ENCODE data around the gene CMIP. TPM values are rescaled to one million over a fixed set of nuclear protein-coding genes. Genes with fewer than 3 reads are reported as not detected.
"Not testable (repeated sequence)": the region's sequence is repeated elsewhere in the genome, so short reads cannot be mapped to it uniquely, and the experiment has no call there.

The CMIP gene
- total and polyA plus RNA-seq, 7 donors: 11.0 to 60.3 (median 20.4) TPM

DNA sequence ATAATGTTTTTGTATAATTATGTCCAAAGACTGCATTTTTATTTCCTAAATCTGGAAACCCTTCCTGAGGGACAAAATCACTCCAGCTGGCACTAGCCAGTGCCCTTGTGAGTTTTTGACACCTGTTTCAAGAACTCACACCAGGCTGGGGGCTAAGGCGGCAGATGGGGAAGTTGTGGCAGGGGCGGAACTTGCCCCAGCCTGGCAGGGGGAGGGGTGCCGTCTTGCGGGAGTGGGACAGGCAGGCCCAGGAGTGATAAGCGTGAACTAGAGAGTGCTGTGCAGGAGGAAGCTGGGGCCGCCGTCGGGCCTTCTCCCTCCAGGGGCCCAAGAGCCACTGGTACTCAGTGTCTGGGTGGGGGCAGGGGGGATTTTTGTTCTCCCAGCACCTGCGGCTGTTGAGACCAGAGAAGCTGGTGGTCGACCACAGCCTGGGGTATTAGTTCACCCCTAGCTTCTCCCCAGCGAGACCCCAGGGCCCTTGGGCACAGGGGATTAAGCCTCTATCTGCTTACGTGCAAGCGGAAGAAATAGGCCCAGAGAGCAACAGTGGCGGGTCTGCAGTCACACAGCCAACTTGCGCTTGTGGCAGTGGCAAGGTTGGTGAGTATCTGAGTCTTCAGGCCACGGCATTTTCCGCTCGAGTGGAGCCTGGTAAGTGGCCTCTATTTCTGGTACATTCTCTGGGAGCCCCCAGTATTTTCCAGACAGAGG lies 294.3 kb downstream of the CMIP start:
- no peak for TF ChIP-seq POLR2A (IDR thresholded peaks at IDR 0.05)
- TF ChIP-seq POLR2AphosphoS5 (IDR thresholded peaks at IDR 0.05): no peak
- TF ChIP-seq CTCF (IDR thresholded peaks at IDR 0.05): no peak
- TF ChIP-seq EP300 (IDR thresholded peaks at IDR 0.05): no peak
- Histone ChIP-seq H3K4me1 (peaks cover 0 to 11% (median 10%) of the 10 kb centered on the region in 4 donors), H3K27me3 (no peaks in the 10 kb centered on the region), H3K36me3 (no peaks in the 10 kb centered on the region), H3K4me3 (no peak overlapping the region), H3K27ac (no peak overlapping the region), H3K9me3 (no peaks in the 10 kb centered on the region)
- WGBS, 2 donors: 57 to 82% methylated on average over 18 of the region's 18 CpGs
- intact Hi-C loops (cut with DNase I): loop anchor here (5.0 to 10.0 kb wide), 3 partner anchors 372 to 702 kb away; partner anchors contain the start of gene ATMIN
- DNase-seq: peak; percentile 75

GRCh38 chr16:81739503-81739902 lies 294.9 kb downstream of the CMIP start:
- Histone ChIP-seq H3K27ac (no peak overlapping the region), H3K27me3 (no peaks in the 10 kb centered on the region), H3K9me3 (no peaks in the 10 kb centered on the region), H3K36me3 (no peaks in the 10 kb centered on the region), H3K4me1 (peaks cover 0 to 11% (median 10%) of the 10 kb centered on the region in 4 donors), H3K4me3 (no peak overlapping the region)
- TF ChIP-seq CTCF (IDR thresholded peaks at IDR 0.05) (no peak), POLR2AphosphoS5 (IDR thresholded peaks at IDR 0.05) (no peak), POLR2A (IDR thresholded peaks at IDR 0.05) (no peak), EP300 (IDR thresholded peaks at IDR 0.05) (no peak)
- DNase-seq: no peak
- intact Hi-C loops (cut with DNase I): loop anchor here (5.0 to 10.0 kb wide), 3 partner anchors 372 to 702 kb away; partner anchors contain the start of gene ATMIN
- 83 to 87% methylated on average over 8 of the region's 8 CpGs for WGBS, 2 donors

DNA sequence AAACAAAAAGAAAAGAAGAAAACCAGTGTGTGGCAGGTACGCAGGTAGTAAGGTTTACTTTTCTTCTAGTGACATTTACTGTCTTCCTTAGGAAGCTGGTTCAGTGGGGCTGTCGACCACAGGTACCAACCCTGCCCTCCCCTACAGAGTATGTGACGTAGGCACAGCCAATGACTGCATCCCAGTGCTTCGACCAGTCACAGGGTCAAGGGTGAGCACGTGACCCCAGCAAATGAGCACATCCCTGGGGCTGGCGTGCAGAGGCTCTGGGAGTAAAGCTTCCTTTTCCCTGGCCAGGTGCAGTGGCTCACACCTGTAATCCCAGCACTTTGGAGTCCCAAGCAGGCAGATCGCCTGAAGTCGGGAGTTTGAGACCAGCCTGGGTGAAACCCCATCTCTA lies 295.6 kb downstream of the CMIP start:
- intact Hi-C loops (cut with DNase I): no loop called here
- H3K27ac ChIP-seq: no peak overlapping the region
- H3K4me1 ChIP-seq: peaks cover 0 to 11% (median 10%) of the 10 kb centered on the region in 4 donors
- no peaks in the 10 kb centered on the region for H3K36me3 ChIP-seq
- no peaks in the 10 kb centered on the region for H3K27me3 ChIP-seq
- no peaks in the 10 kb centered on the region for H3K9me3 ChIP-seq
- TF ChIP-seq CTCF (IDR thresholded peaks at IDR 0.05) (no peak), POLR2A (IDR thresholded peaks at IDR 0.05) (no peak), POLR2AphosphoS5 (IDR thresholded peaks at IDR 0.05) (no peak), EP300 (IDR thresholded peaks at IDR 0.05) (no peak)
- DNase-seq: no peak
- no peak overlapping the region for H3K4me3 ChIP-seq
- 61 to 64% methylated on average over 8 of the region's 8 CpGs for WGBS, 2 donors

GRCh38 chr16:81741430-81741770 lies 296.8 kb downstream of the CMIP start:
- H3K36me3 ChIP-seq; H3K27me3 ChIP-seq; H3K27ac ChIP-seq; intact Hi-C loops (cut with DNase I); H3K4me3 ChIP-seq; H3K9me3 ChIP-seq; DNase-seq: not testable (repeated sequence)
- WGBS, 2 donors: 83 to 89% methylated on average over 6 of the region's 6 CpGs
- peaks cover 0 to 19% (median 10%) of the 10 kb centered on the region in 4 donors for H3K4me1 ChIP-seq

DNA sequence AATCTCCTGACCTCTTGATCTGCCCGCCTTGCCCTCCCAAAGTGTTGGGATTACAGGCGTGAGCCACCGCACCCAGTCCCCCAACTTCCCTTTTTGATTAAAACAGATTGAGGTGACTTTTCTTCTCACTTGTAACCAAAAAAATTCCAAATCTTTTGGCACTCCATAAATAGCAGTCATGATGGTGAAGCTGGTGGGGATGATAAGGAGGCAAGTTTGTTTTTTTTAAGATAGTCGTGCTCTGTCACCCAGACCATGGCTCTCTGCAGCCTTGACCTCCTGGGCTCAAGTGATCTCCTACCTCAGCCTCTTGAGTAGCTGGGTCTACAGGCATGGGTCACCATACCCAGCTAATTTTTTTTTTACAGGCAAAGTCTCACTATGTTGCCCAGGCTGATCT lies 299.8 kb downstream of the CMIP start:
- Histone ChIP-seq H3K4me1 (peaks cover 0 to 11% (median 0%) of the 10 kb centered on the region in 4 donors), H3K9me3 (no peaks in the 10 kb centered on the region), H3K27ac (no peak overlapping the region), H3K36me3 (no peaks in the 10 kb centered on the region), H3K27me3 (no peaks in the 10 kb centered on the region), H3K4me3 (no peak overlapping the region)
- WGBS, 2 donors: 68 to 78% methylated on average over 4 of the region's 4 CpGs
- no peak for DNase-seq
- TF ChIP-seq POLR2AphosphoS5 (IDR thresholded peaks at IDR 0.05): no peak
- no peak for TF ChIP-seq POLR2A (IDR thresholded peaks at IDR 0.05)
- no peak for TF ChIP-seq CTCF (IDR thresholded peaks at IDR 0.05)
- TF ChIP-seq EP300 (IDR thresholded peaks at IDR 0.05): no peak
- intact Hi-C loops (cut with DNase I): no loop called here

Data from sigmoid colon (tissue), 7 donors.